DLD1 (cell line): Measurements from ENCODE around the gene CD160.
"Not testable (repeated sequence)": the region's sequence is repeated elsewhere in the genome, so short reads cannot be mapped to it uniquely, and the experiment has no call there.

ENCODE experiments used
- in situ Hi-C: cut with HindIII; loops from 2 replicates; pipeline ENCODE4 v1.10.0; 2017; ENCODE audit warnings: low sequenced_read_pairs

The CD160 gene

DNA sequence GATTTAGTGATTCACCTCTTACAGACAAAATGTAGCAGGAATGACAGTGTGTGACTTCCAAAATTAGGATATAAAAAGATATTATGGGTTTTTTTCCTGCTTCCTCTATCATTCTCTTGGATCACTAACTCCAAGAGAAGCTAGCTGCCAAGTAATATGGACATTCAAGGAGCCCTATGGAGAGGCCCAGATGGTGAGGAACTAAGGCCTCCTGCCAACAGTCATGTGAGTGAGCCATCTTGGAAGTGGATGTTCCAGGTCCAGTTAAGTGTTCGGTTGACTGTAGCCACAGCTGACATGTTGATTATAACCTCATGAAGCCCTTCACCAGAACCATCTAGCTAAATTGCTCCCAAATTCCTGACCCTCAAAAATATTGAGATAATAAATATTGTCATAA lies 38.8 kb downstream of the CD160 start:
- in situ Hi-C loops = no loop called here

DNA sequence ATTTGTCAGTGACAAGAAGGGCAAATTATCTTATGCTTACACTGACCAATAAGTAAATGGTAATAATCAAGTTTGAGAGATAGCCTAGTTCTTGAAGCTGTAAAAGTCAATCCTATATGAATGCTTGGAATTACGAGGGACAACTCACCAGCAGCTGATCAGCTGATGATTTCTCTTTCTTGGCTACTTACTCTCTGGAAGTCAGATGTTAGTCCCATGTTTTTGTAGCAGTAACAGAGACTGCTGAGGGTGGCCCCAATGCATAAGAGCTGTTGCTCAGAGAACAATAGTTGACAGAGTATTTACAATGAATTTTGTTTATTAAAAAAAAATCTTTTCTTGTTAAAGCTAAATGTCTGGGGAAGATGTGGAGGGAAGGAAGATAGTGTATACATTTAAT lies 39.3 kb downstream of the CD160 start:
- in situ Hi-C loops = no loop called here

DNA sequence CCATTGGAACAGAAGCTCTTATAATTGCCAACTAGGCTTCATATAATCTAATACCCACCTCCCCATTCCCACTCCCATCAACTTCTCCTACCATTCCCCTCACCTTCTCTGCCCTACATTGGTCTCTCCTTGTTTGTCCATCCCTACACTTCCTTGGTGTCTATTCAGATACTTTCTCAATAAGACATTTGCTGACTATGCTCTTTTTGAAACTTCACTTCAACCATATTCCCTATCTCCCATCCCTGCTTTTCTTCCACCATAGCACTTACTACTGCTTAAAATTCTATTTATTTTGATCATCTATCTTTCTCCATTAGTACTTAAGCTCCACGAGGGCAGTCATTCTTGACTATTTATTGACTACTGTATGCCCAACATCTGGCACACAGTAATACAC lies 40.4 kb downstream of the CD160 start:
- in situ Hi-C loops = no loop called here

GRCh38 chr1:145760395-145760949 lies 41.2 kb downstream of the CD160 start:
- in situ Hi-C loops = not testable (repeated sequence)

DNA sequence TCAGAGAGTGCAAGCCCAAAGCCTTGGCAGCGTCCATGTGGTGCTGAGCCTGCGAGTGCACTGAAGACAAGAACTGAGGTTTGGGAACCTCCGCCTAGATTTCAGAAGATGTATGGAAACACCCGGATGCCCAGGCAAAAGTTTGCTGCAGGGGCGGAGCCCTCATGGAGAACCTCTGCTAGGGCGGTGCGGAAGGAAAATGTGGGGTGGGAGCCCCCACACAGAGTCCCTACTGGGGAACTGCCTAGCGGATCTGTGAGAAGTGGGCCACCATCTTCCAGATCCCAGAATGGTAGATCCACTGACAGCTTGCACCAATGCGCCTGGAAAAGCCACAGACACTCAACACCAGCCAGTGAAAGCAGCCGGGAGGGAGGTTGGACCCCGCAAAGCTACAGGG lies 42.2 kb downstream of the CD160 start:
- in situ Hi-C loops = not testable (repeated sequence)

DNA sequence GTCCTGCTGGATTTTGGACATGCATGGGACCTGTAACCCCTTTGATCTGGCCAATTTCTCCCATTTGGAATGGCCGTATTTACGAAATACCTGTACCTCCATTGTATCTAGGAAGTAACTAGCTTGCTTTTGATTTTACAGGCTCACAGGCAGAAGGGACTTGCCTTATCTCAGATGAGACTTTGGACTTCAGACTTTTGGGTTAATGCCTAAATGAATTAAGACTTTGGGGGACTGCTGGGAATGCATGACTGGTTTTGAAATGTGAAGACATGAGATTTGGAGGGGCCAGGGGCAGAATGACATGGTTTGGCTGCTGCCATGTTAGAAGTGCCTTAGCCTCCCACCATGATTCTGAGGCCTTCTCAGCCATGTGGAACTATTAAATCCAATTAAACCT lies 42.7 kb downstream of the CD160 start:
- in situ Hi-C loops = not testable (repeated sequence)

GRCh38 chr1:145764231-145764940 lies 45.1 kb downstream of the CD160 start:
- in situ Hi-C loops = not testable (repeated sequence)

DNA sequence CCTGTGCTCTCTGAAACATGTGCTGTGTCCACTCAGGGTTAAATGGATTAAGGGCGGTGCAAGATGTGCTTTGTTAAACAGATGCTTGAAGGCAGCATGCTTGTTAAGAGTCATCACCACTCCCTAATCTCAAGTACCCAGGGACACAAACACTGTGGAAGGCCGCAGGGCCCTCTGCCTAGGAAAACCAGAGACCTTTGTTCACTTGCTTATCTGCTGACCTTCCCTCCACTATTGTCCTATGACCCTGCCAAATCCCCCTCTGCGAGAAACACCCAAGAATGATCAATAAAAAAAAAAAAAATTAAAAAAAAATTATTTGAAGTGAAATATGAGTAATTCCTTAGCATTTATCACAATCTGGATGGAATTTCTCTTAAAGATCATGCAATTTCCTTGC lies 45.8 kb downstream of the CD160 start:
- in situ Hi-C loops = not testable (repeated sequence)

DNA sequence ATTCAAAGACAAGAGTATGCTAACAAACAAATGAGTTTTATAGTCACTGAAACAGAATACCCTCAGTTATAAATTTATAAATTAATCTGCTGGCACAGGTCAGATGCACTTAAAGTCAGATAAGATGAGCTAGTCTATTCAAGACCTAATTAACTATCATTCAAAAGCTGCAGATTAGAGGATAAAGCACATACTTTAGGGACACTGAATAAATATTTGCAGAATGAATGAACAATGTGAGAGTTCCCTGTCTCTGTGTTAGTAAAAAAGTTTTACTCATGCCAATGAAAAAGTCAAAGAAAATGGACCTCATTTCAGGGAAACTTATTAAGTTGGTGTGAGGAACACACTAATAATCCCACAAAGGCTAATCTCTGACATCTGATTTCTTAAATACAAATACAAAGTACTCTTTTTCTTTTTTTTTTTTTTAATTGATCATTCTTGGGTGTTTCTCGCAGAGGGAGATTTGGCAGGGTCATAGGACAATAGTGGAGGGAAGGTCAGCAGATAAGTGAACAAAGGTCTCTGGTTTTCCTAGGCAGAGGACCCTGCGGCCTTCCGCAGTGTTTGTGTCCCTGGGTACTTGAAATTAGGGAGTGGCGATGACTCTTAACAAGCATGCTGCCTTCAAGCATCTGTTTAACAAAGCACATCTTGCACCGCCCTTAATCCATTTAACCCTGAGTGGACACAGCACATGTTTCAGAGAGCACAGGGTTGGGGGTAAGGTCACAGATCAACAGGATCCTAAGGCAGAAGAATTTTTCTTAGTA lies 46.5 kb downstream of the CD160 start:
- in situ Hi-C loops = not testable (repeated sequence)

GRCh38 chr1:145766926-145767325 lies 47.6 kb downstream of the CD160 start:
- in situ Hi-C loops = not testable (repeated sequence)

- in situ Hi-C loops = not testable (repeated sequence)
Measured at GRCh38 chr1:145768004-145768403, 48.7 kb downstream of the CD160 start.

DNA sequence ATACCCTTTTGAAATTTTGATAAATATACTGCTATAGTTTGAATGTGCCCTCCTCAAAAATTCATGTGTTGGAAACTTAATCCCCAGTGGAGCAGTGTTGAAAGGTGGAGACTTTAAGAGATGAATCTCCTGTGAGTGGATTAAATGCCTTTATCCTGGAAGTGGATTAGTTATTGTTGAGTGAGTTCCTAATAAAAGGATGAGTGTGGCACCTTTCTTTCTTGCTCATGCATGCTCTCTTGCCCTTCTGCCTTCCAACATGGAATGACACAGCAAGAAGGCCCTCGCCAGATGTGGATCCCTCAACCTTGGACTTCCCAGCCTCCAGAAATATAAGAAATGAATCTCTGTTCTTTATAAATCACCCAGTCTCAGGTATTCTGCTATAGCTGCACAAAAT lies 51.8 kb downstream of the CD160 start:
- in situ Hi-C loops = no loop called here

GRCh38 chr1:145773423-145773822 lies 54.1 kb downstream of the CD160 start:
- in situ Hi-C loops = no loop called here

DNA sequence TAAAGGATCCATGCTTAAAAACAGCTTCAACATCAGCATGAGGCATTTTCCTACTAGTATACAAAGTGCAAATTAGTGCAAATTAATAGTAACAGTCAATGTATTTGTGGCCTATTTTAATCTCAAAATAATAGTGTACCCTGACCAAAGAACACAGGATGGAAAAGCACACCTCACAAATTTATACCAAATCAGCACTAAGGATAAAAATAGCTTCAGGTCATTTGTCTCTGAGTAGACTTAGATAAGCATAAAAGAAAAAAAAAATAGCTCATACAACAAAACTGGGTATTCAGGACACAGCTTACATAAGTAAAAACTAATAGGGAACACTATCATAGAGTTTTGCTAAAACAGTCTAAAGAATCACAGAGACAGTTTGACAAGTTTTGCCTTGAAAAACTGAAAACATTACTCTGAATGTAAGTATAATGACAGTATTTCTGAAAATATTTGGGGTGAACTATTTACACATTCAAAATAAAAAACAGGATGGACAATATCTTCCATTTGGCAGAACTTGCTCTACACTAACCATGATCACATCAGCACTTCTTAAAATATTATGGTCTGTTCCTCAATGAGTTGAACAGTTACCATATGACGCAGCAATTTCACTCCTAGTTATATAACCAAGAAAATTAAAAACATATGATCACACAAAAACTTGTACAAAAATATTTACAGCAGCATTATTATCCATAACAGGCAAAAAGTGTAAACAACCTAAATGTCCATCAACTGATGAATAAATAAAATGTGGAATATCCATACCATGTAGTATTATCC lies 58.3 kb downstream of the CD160 start:
- in situ Hi-C loops = no loop called here

GRCh38 chr1:145778146-145778540 lies 58.8 kb downstream of the CD160 start:
- in situ Hi-C loops = no loop called here

DNA sequence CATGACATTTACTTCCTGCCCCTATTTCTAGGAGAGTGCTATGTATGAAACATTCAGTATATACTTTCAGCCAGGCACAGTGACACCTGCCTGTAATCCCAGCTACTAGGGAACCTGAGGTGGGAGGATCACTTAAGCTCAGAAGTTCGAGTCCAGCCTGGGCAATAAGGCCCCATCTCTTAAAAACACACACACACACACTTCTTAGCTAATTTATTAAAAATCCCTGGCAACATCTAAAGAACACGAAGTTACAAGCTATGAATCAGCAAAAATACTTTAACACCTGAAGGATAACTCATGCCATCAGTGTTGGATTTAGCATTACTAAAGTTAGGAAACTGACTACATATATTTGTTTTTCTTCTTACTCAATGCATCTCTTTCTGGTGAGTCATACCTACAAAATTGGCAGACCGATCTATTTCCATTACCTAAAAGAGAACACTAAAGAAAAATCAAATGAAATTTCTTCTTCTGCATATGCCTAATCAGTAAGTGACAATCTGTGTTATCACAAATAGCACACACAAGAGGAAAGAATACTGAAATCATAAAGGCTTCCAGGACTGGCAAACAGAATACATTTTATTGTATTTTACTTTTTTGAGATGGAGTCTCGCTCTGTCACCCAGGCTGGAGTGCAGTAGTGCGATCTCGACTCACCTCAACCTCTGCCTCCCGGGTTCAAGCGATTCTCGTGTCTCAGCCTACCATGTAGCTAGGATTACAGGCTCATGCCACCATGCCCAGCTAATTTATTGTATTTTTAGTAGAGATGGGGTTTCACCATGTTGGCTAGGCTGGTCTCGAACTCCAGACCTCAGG lies 63.2 kb downstream of the CD160 start:
- in situ Hi-C loops = no loop called here

GRCh38 chr1:145784409-145784808 lies 65.1 kb downstream of the CD160 start:
- in situ Hi-C loops = no loop called here

- in situ Hi-C loops = no loop called here
Measured at GRCh38 chr1:145785547-145785946, 66.2 kb downstream of the CD160 start.

DNA sequence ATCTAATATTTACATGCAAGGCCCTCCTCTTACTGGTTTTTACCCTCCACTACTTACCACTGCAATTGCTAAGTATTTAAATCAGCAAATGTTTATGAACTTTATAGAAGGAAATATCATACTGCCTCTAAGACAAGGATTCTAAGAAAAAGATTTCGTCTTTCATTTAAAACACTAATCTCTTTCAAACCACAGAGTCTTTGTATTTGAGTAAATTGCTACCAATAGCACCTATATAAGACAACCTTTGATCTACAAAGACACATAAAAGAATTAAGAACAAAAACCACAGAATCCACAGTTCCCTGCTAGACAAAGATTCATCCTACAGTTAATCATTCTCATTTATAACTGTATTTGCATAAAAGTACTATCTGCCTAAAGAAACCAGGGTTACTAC lies 67.0 kb downstream of the CD160 start:
- in situ Hi-C loops = no loop called here

DNA sequence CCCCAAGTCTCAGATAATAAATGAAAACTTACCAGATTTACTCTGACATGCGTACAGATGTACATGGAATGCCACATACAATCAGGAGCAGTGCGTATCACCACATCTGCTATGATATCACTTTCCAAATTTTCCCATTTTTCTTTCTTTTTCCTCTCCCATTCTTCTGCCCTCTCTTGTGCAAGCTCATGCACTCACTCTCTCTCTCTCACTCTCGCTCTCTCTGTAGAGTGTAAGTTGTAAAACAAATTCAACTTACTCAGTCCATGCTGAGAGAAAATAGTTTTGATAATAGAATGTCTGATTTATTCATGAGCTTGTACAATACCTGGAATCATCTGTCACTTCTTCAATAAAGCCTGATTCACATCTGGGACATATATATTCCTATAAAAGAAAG lies 69.3 kb downstream of the CD160 start:
- in situ Hi-C loops = no loop called here
